Progenitor cell of endocrine pancreas (in vitro differentiated cells): ENCODE results near the gene FST. TPM values are rescaled to one million over a fixed set of nuclear protein-coding genes. Genes with fewer than 3 reads are reported as not detected.

ENCODE experiments used
- DNase-seq: peaks from one replicate; pipeline ENCODE4 v3.0.0; 2021; ENCODE audit warnings: low spot score; ENCODE audit not compliant: unreplicated experiment
- H3K27ac Mint-ChIP-seq: 2 replicates; pipeline ENCODE4 v1.8.0; 2021; ENCODE audit warnings: mild to moderate bottlenecking, moderate library complexity, mixed read lengths
- H3K27me3 Mint-ChIP-seq: 2 replicates; pipeline ENCODE4 v1.8.0; 2021; ENCODE audit warnings: mixed read lengths
- H3K36me3 Mint-ChIP-seq: 2 replicates; pipeline ENCODE4 v1.8.0; 2022; ENCODE audit warnings: mixed read lengths; ENCODE audit not compliant: insufficient read depth
- H3K4me1 Mint-ChIP-seq: 2 replicates; pipeline ENCODE4 v1.8.0; 2021; ENCODE audit warnings: low read depth, mixed read lengths
- H3K4me3 Mint-ChIP-seq: 2 replicates; pipeline ENCODE4 v1.8.0; 2021; ENCODE audit warnings: low read depth, mild to moderate bottlenecking, moderate library complexity, mixed read lengths
- H3K9me3 Mint-ChIP-seq: 2 replicates; pipeline ENCODE4 v1.8.0; 2021; ENCODE audit warnings: low read depth, mixed read lengths
- long read RNA-seq: library from polyadenylated mRNA; unstranded; transcript quantifications from one replicate; pipeline ENCODE4 v2.0.0, GENCODE V29; 2020
- total RNA-seq: library from RNA; stranded (reverse); gene quantifications from 2 replicates; pipeline ENCODE4 v1.2.1, GENCODE V29; 2021
- TF ChIP-seq, protein P1 (sequence below): fragments of 200-600 bp; sonication (generic); IDR thresholded peaks from one replicate; pipeline ENCODE4 v1.5.0; 2021; ENCODE audit warnings: antibody characterized with exemption, mild to moderate bottlenecking; ENCODE audit not compliant: unreplicated experiment

The FST gene, protein sequence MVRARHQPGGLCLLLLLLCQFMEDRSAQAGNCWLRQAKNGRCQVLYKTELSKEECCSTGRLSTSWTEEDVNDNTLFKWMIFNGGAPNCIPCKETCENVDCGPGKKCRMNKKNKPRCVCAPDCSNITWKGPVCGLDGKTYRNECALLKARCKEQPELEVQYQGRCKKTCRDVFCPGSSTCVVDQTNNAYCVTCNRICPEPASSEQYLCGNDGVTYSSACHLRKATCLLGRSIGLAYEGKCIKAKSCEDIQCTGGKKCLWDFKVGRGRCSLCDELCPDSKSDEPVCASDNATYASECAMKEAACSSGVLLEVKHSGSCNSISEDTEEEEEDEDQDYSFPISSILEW
- 1.7 and 2.3 TPM in 2 replicates for total RNA-seq
- long read RNA-seq: 0 reads

DNA sequence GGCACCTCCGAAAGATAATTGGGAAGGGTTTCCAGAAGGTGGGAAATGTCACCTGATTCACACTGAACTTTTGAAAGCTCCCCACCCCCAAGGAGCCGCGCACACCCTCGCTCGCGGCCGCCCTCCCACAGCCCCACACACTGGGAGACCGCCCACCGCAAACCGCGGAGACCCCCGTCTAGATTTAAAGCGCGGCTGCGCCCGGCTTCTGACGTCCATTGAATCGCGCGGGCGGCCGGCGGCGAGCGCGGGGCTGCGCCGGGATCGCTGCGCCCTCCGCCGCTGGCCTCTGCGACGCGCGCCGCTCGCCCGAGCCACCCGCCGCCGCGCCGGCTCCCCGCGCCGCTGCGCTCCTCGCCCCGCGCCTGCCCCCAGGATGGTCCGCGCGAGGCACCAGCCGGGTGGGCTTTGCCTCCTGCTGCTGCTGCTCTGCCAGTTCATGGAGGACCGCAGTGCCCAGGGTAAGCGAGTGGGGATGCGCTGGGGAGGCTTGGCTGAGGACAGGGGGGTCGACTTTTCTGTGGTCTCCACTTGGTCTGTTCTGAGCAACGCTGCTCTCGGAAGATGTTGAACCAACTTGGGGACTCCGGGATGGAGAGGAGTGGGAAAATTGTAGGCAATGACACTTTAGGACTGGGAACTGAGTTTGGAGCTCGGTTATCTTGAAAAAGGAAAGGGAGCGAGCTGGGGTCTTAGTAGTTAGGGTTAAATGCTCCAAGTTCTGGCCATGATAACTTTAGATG, at the start of gene FST:
FST (plus strand) TSS at position 214 of the 743 bp plus-strand sequence; CDS start at position 377, 163 bp downstream.
- no peak for DNase-seq
- peak within 1 kb of the TSS; percentile 88 for H3K27ac Mint-ChIP-seq
- no peaks in the 10 kb centered on the region for H3K9me3 Mint-ChIP-seq
- peaks cover 31% of the 10 kb centered on the region for H3K27me3 Mint-ChIP-seq
- H3K4me3 Mint-ChIP-seq: peak within 1 kb of the TSS; percentile 85
- H3K36me3 Mint-ChIP-seq: no peaks in the 10 kb centered on the region
- H3K4me1 Mint-ChIP-seq: peaks cover 32% of the 10 kb centered on the region
- TF ChIP-seq, protein P1, sequence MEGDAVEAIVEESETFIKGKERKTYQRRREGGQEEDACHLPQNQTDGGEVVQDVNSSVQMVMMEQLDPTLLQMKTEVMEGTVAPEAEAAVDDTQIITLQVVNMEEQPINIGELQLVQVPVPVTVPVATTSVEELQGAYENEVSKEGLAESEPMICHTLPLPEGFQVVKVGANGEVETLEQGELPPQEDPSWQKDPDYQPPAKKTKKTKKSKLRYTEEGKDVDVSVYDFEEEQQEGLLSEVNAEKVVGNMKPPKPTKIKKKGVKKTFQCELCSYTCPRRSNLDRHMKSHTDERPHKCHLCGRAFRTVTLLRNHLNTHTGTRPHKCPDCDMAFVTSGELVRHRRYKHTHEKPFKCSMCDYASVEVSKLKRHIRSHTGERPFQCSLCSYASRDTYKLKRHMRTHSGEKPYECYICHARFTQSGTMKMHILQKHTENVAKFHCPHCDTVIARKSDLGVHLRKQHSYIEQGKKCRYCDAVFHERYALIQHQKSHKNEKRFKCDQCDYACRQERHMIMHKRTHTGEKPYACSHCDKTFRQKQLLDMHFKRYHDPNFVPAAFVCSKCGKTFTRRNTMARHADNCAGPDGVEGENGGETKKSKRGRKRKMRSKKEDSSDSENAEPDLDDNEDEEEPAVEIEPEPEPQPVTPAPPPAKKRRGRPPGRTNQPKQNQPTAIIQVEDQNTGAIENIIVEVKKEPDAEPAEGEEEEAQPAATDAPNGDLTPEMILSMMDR: no peak

DNA sequence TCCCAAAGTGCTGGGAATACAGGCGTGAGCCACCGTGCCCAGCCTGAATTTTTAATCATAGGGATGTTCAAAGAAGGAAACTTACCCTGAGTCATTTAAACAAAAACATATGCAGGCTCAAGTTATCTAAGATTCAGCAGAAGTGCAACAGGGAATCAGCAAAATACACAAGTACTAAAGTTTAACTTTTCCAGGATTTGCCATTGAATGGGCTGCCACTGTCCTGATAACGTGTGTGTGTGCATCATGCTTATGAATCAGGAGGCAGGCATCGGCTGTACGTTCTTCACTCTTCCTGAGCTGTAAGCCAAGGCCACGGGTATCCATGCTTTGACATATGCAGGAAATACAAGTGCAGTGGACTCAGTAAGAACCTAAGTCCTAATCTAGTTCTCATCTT, 48.8 kb upstream of the FST start:
- Mint-ChIP-seq H3K27me3 (no peaks in the 10 kb centered on the region), H3K27ac (no peak overlapping the region), H3K4me3 (no peak overlapping the region), H3K36me3 (no peaks in the 10 kb centered on the region), H3K4me1 (peaks cover 1% of the 10 kb centered on the region), H3K9me3 (no peaks in the 10 kb centered on the region)
- DNase-seq: no peak
- TF ChIP-seq, protein P1: no peak

DNA sequence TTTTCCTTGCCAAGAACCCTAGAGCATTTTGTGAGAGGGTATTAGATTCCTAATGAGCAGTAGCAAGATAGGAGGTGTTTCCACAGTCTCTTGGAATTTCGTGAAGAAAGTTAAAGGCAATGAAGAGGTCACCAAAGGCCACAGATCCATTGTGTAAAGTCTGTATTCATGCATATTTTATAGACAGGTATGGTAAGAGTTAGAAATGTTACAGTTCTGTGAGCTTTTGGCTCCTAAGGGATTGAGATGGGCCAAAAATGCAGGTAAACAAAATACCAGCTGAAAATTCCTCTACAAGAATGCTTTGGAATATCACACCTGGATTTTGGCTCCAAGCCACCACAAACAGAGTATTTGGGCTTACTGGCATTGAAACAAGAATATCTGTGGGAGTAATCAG, 47.4 kb upstream of the FST start:
- no peak for DNase-seq
- Mint-ChIP-seq H3K9me3 (no peaks in the 10 kb centered on the region), H3K4me1 (peaks cover 1% of the 10 kb centered on the region), H3K4me3 (no peak overlapping the region), H3K27me3 (no peaks in the 10 kb centered on the region), H3K27ac (no peak overlapping the region), H3K36me3 (no peaks in the 10 kb centered on the region)
- TF ChIP-seq, protein P1: no peak

DNA sequence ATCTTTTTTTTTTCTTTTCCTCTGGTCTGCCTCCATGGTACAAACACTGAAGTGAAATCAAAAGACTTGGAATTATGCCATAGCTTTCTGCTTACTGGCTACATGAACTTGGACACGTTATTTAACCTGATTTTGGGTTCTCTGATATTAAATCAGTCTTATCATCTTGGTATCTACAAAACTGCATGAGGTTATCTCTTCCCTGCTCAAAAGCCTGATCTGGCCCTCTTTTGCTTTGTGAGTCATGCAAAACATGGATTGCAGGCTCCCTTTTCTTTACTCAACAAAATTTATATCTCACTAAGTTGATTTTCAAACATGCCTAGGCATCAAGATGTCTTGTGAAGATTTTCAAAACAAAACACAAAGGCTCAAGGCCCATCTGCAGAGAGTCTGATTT, 45.9 kb upstream of the FST start:
- DNase-seq: no peak
- Mint-ChIP-seq H3K36me3 (no peaks in the 10 kb centered on the region), H3K27ac (no peak overlapping the region), H3K4me3 (no peak overlapping the region), H3K4me1 (peaks cover 1% of the 10 kb centered on the region), H3K27me3 (no peaks in the 10 kb centered on the region), H3K9me3 (no peaks in the 10 kb centered on the region)
- TF ChIP-seq, protein P1: no peak

DNA sequence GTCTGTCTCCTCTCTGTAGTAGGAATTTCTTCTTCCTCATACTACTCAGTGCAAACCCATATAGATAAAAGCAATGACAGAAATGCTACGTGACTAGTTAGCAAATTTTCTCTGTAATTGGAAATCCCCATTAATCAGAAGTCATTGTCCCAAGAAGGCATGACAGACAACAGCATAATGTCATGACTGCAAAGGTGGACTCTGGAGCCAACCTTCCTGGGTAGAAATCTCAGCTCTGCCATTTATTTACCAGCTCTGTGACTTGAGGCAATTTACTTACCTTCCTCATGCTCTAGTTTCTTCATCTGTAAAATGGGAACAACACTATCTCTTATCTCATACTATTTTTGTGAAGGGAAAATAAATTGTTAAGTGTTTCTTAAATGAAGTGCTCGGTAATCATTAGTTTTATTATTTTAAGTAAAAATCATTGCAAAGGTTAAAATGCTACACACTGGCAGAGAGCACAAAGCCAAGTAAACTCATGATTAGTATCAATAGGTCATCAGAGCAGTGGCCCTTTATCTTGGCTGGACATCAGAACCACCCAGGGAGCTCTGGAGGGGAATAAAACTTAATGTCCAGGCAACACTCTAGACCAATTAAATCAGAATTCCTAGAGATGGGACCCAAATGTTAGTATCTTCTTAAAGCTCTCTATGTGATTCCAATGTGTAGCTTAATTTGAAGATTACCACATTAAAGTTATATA, 43.8 kb upstream of the FST start:
- no peak for DNase-seq
- H3K4me1 Mint-ChIP-seq: peaks cover 1% of the 10 kb centered on the region
- H3K9me3 Mint-ChIP-seq: no peaks in the 10 kb centered on the region
- no peak overlapping the region for H3K27ac Mint-ChIP-seq
- H3K27me3 Mint-ChIP-seq: no peaks in the 10 kb centered on the region
- TF ChIP-seq, protein P1: no peak
- no peak overlapping the region for H3K4me3 Mint-ChIP-seq
- no peaks in the 10 kb centered on the region for H3K36me3 Mint-ChIP-seq
